Duodenal mucosa (tissue), 2 donors: ENCODE results near the gene HSPA4.
"Not testable (repeated sequence)": the region's sequence is repeated elsewhere in the genome, so short reads cannot be mapped to it uniquely, and the experiment has no call there.

Experiments used
- H3K27ac ChIP-seq: one replicate; pipeline ENCODE4 v1.7.0; 2013; ENCODE audit warnings: low read depth, low read length
- H3K27me3 ChIP-seq, 2 donors: one replicate each; pipeline ENCODE4 v1.7.0; 2013; ENCODE audit warnings: low read length in 2 of 2, control low read depth in 1 of 2; ENCODE audit not compliant: insufficient read depth in 2 of 2, control insufficient read depth in 1 of 2
- H3K36me3 ChIP-seq, 2 donors: one replicate each; pipeline ENCODE4 v1.7.0; 2013; ENCODE audit warnings: low read length in 2 of 2, control low read depth in 1 of 2; ENCODE audit not compliant: insufficient read depth in 2 of 2, control insufficient read depth in 1 of 2
- H3K4me1 ChIP-seq, 2 donors: one replicate each; pipeline ENCODE4 v1.7.0; 2013; ENCODE audit warnings: low read length in 2 of 2, control low read depth in 1 of 2; ENCODE audit not compliant: insufficient read depth in 2 of 2, control insufficient read depth in 1 of 2
- H3K4me3 ChIP-seq, 2 donors: one replicate each; pipeline ENCODE4 v1.7.0; 2013; ENCODE audit warnings: low read length in 2 of 2, low read depth in 1 of 2
- H3K9ac ChIP-seq, 2 donors: one replicate each; pipeline ENCODE4 v1.7.0; 2013; ENCODE audit warnings: low read length in 2 of 2, low read depth in 1 of 2
- H3K9me3 ChIP-seq, 2 donors: one replicate each; pipeline ENCODE4 v1.7.0; 2013; ENCODE audit warnings: low read length in 2 of 2, control low read depth in 1 of 2; ENCODE audit not compliant: control insufficient read depth in 1 of 2

HSPA4 gene

GRCh38 chr5:133051542-133052316 is at the start of gene HSPA4:
TSS of gene HSPA4 (plus strand) at chr5:133052013. CDS start at chr5:133052251, 238 bp downstream.
- H3K4me1 ChIP-seq: peaks cover 29 to 31% of the 10 kb centered on the region in 2 donors
- no peaks in the 10 kb centered on the region for H3K9me3 ChIP-seq
- H3K27me3 ChIP-seq: no peaks in the 10 kb centered on the region
- H3K27ac ChIP-seq: peak within 1 kb of the TSS; percentile 98
- peak within 1 kb of the TSS; percentile 96 to 97 for H3K4me3 ChIP-seq
- H3K9ac ChIP-seq: peak within 1 kb of the TSS; percentile 98
- no peaks in the 10 kb centered on the region for H3K36me3 ChIP-seq

GRCh38 chr5:133006653-133007052 is 45.2 kb upstream of the HSPA4 start:
- H3K36me3 ChIP-seq: peaks cover 0 to 11% of the 10 kb centered on the region in 2 donors
- H3K9ac ChIP-seq: no peak overlapping the region
- H3K9me3 ChIP-seq: no peaks in the 10 kb centered on the region
- H3K27me3 ChIP-seq: no peaks in the 10 kb centered on the region
- H3K4me3 ChIP-seq: no peak overlapping the region
- H3K27ac ChIP-seq: no peak overlapping the region
- no peaks in the 10 kb centered on the region for H3K4me1 ChIP-seq

- H3K36me3 ChIP-seq: peaks cover 0 to 11% of the 10 kb centered on the region in 2 donors
- H3K27ac ChIP-seq, H3K27me3 ChIP-seq, H3K9ac ChIP-seq, H3K9me3 ChIP-seq, H3K4me1 ChIP-seq, H3K4me3 ChIP-seq: not testable (repeated sequence)
Observed at GRCh38 chr5:133008455-133008854, 43.4 kb upstream of the HSPA4 start.

GRCh38 chr5:133015466-133015865 is 36.3 kb upstream of the HSPA4 start:
- H3K9me3 ChIP-seq: no peaks in the 10 kb centered on the region
- no peak overlapping the region for H3K27ac ChIP-seq
- H3K27me3 ChIP-seq: no peaks in the 10 kb centered on the region
- H3K9ac ChIP-seq: no peak overlapping the region
- peaks cover 0 to 5% of the 10 kb centered on the region in 2 donors for H3K36me3 ChIP-seq
- H3K4me3 ChIP-seq: no peak overlapping the region
- peaks cover 0 to 6% of the 10 kb centered on the region in 2 donors for H3K4me1 ChIP-seq

GRCh38 chr5:133017964-133018363 is 33.8 kb upstream of the HSPA4 start:
- peaks cover 0 to 8% of the 10 kb centered on the region in 2 donors for H3K36me3 ChIP-seq
- H3K27me3 ChIP-seq: no peaks in the 10 kb centered on the region
- peaks cover 0 to 6% of the 10 kb centered on the region in 2 donors for H3K4me1 ChIP-seq
- H3K9ac ChIP-seq: no peak overlapping the region
- H3K9me3 ChIP-seq: no peaks in the 10 kb centered on the region
- H3K4me3 ChIP-seq: no peak overlapping the region
- H3K27ac ChIP-seq: no peak overlapping the region

GRCh38 chr5:133019471-133019870 is 32.3 kb upstream of the HSPA4 start:
- not testable (repeated sequence) for H3K9me3 ChIP-seq, H3K27me3 ChIP-seq, H3K27ac ChIP-seq, H3K9ac ChIP-seq, H3K4me3 ChIP-seq, H3K4me1 ChIP-seq
- H3K36me3 ChIP-seq: peaks cover 0 to 16% of the 10 kb centered on the region in 2 donors

GRCh38 chr5:133025804-133026663 is 25.8 kb upstream of the HSPA4 start, which contains the start of gene ZCCHC10:
TSS of gene ZCCHC10 (minus strand) at chr5:133026549. CDS start at chr5:133026537, 12 bp downstream.
- Histone ChIP-seq H3K9ac (peak within 1 kb of the TSS; percentile 79 to 95), H3K9me3 (no peaks in the 10 kb centered on the region), H3K4me1 (peaks cover 4 to 7% of the 10 kb centered on the region in 2 donors), H3K27ac (peak within 1 kb of the TSS; percentile 93), H3K36me3 (peaks cover 0 to 11% of the 10 kb centered on the region in 2 donors), H3K27me3 (no peaks in the 10 kb centered on the region), H3K4me3 (peak within 1 kb of the TSS; percentile 92 to 99)

- H3K9me3 ChIP-seq: no peaks in the 10 kb centered on the region
- peaks cover 0 to 8% of the 10 kb centered on the region in 2 donors for H3K36me3 ChIP-seq
- no peaks in the 10 kb centered on the region for H3K27me3 ChIP-seq
- H3K4me3 ChIP-seq: peak overlapping the region; percentile 52 to 92
- H3K4me1 ChIP-seq: peaks cover 4 to 7% of the 10 kb centered on the region in 2 donors
- H3K27ac ChIP-seq: no peak overlapping the region
- H3K9ac ChIP-seq: peak overlapping the region in 1 of 2 donors; percentile 43
Observed at GRCh38 chr5:133026664-133027153, 25.1 kb upstream of the HSPA4 start.

- Histone ChIP-seq H3K4me1 (peaks cover 4 to 12% of the 10 kb centered on the region in 2 donors), H3K27me3 (no peaks in the 10 kb centered on the region), H3K9ac (no peak overlapping the region), H3K36me3 (peaks cover 0 to under 1% of the 10 kb centered on the region in 2 donors), H3K27ac (no peak overlapping the region), H3K9me3 (no peaks in the 10 kb centered on the region), H3K4me3 (no peak overlapping the region)
Observed at GRCh38 chr5:133029416-133029815, 22.4 kb upstream of the HSPA4 start.
